H54 (cell line): ENCODE data around the gene MTCP1.

Experiments
- DNase-seq: peaks from one replicate; pipeline ENCODE4 v3.0.0; 2011; ENCODE audit warnings: low spot score, mixed read lengths; ENCODE audit not compliant: insufficient read length
- FAIRE-seq: peaks from 3 replicates; lab custom pipeline; 2011; peaks lifted over from hg19 to GRCh38; lab: Jason Lieb, UNC
- POLR2A ChIP-seq: IDR thresholded peaks from 2 replicates; pipeline ENCODE4 v1.6.1; 2011; ENCODE audit warnings: low read depth, mild to moderate bottlenecking, low read length

The MTCP1 gene

GRCh38 chrX:155070975-155071693 is at the start of gene MTCP1, which contains the start of the genes BRCC3 and CMC4:
MTCP1 (minus strand) TSS chrX:155071136; CDS start chrX:155066010, 5,126 bp downstream.
BRCC3 (plus strand) TSS chrX:155071508; CDS start chrX:155071528, 20 bp downstream.
CMC4 (minus strand) TSS chrX:155071136; CDS start chrX:155064023, 7,113 bp downstream.
- FAIRE-seq, result no peak
- peak; percentile 87 for TF ChIP-seq POLR2A
- DNase-seq, result peak; percentile 76

- DNase-seq (no peak), FAIRE-seq (no peak)
- TF ChIP-seq POLR2A, result no peak
Measured at GRCh38 chrX:155115174-155115819, 44.4 kb upstream of the MTCP1 start.

GRCh38 chrX:155113097-155113496 is 42.2 kb upstream of the MTCP1 start:
- TF ChIP-seq POLR2A, result no peak
- no peak for FAIRE-seq
- no peak for DNase-seq

GRCh38 chrX:155112171-155112570 is 41.2 kb upstream of the MTCP1 start:
- no peak for FAIRE-seq
- TF ChIP-seq POLR2A, result no peak
- no peak for DNase-seq

GRCh38 chrX:155108427-155108826 is 37.5 kb upstream of the MTCP1 start:
- TF ChIP-seq POLR2A, result no peak
- FAIRE-seq, result no peak
- no peak for DNase-seq

GRCh38 chrX:155105919-155106318 is 35.0 kb upstream of the MTCP1 start:
- FAIRE-seq, result no peak
- no peak for TF ChIP-seq POLR2A
- DNase-seq, result no peak

- no peak for TF ChIP-seq POLR2A
- DNase-seq (no peak), FAIRE-seq (no peak)
Measured at GRCh38 chrX:155094468-155095061, 23.6 kb upstream of the MTCP1 start.

GRCh38 chrX:155086961-155087735 is 16.2 kb upstream of the MTCP1 start:
- DNase-seq (no peak), FAIRE-seq (no peak)

GRCh38 chrX:155086202-155086840 is 15.4 kb upstream of the MTCP1 start:
- FAIRE-seq, result no peak
- TF ChIP-seq POLR2A, result no peak
- DNase-seq, result no peak

More at GRCh38 chrX:155086961-155087735, 16.2 kb upstream of the MTCP1 start:
- no peak for TF ChIP-seq POLR2A

- TF ChIP-seq POLR2A, result no peak
- FAIRE-seq (no peak), DNase-seq (no peak)
Measured at GRCh38 chrX:155071694-155072280, 851 bp upstream of the MTCP1 start.

GRCh38 chrX:155070663-155070974 is 317 bp downstream of the MTCP1 start:
- FAIRE-seq (no peak), DNase-seq (no peak)
- TF ChIP-seq POLR2A, result no peak

- TF ChIP-seq POLR2A, result no peak
- DNase-seq, result no peak
- no peak for FAIRE-seq
Measured at GRCh38 chrX:155070038-155070437, 898 bp downstream of the MTCP1 start.

- TF ChIP-seq POLR2A, result no peak
- DNase-seq, result no peak
- no peak for FAIRE-seq
Measured at GRCh38 chrX:155069414-155069813, 1.5 kb downstream of the MTCP1 start.
